Measurements from ENCODE around the gene IL1RN.

Gene IL1RN

GRCh38 chr2:113133704-113134598, 6.6 kb downstream of the IL1RN start:
- H3K27ac ChIP-seq (ENCODE audit: low read length), result no peak overlapping the region

GRCh38 chr2:113134717-113135116, 7.3 kb downstream of the IL1RN start:
- Histone ChIP-seq H3K36me3 (ENCODE audit: control insufficient read depth in 1 of 2, insufficient read depth in 2 of 2, low read length in 2 of 2) (no peaks in the 10 kb centered on the region), H3K27me3 (ENCODE audit: low read depth, low read length) (no peaks in the 10 kb centered on the region), H3K9me3 (ENCODE audit: control insufficient read depth in 1 of 2, low read length in 2 of 2) (no peaks in the 10 kb centered on the region), H3K27ac (ENCODE audit: low read length) (no peak overlapping the region), H3K4me3 (ENCODE audit: low read depth in 1 of 2, low read length in 2 of 2) (no peak overlapping the region), H3K4me1 (ENCODE audit: control insufficient read depth in 1 of 2, insufficient read depth in 2 of 2, low read length in 2 of 2) (no peaks in the 10 kb centered on the region)

More at GRCh38 chr2:113133704-113134598, 6.6 kb downstream of the IL1RN start:
- Histone ChIP-seq H3K9me3 (ENCODE audit: control insufficient read depth in 1 of 2, low read length in 2 of 2) (no peaks in the 10 kb centered on the region), H3K36me3 (ENCODE audit: control insufficient read depth in 1 of 2, insufficient read depth in 2 of 2, low read length in 2 of 2) (no peaks in the 10 kb centered on the region), H3K4me3 (ENCODE audit: low read depth in 1 of 2, low read length in 2 of 2) (no peak overlapping the region), H3K27me3 (ENCODE audit: low read depth, low read length) (no peaks in the 10 kb centered on the region), H3K4me1 (ENCODE audit: control insufficient read depth in 1 of 2, insufficient read depth in 2 of 2, low read length in 2 of 2) (no peaks in the 10 kb centered on the region)

GRCh38 chr2:113135317-113135716, 7.9 kb downstream of the IL1RN start:
- Histone ChIP-seq H3K4me1 (ENCODE audit: control insufficient read depth in 1 of 2, insufficient read depth in 2 of 2, low read length in 2 of 2) (no peaks in the 10 kb centered on the region), H3K27ac (ENCODE audit: low read length) (no peak overlapping the region)

GRCh38 chr2:113136828-113137775, 9.7 kb downstream of the IL1RN start:
- no peak overlapping the region for H3K27ac ChIP-seq (ENCODE audit: low read length)
- H3K9me3 ChIP-seq (ENCODE audit: control insufficient read depth in 1 of 2, low read length in 2 of 2), result no peaks in the 10 kb centered on the region

More at GRCh38 chr2:113135317-113135716, 7.9 kb downstream of the IL1RN start:
- Histone ChIP-seq H3K4me3 (ENCODE audit: low read depth in 1 of 2, low read length in 2 of 2) (no peak overlapping the region), H3K9me3 (ENCODE audit: control insufficient read depth in 1 of 2, low read length in 2 of 2) (no peaks in the 10 kb centered on the region), H3K27me3 (ENCODE audit: low read depth, low read length) (no peaks in the 10 kb centered on the region), H3K36me3 (ENCODE audit: control insufficient read depth in 1 of 2, insufficient read depth in 2 of 2, low read length in 2 of 2) (no peaks in the 10 kb centered on the region)

GRCh38 chr2:113137827-113138226, 10.4 kb downstream of the IL1RN start:
- Histone ChIP-seq H3K9me3 (ENCODE audit: control insufficient read depth in 1 of 2, low read length in 2 of 2) (no peaks in the 10 kb centered on the region), H3K27ac (ENCODE audit: low read length) (no peak overlapping the region), H3K4me1 (ENCODE audit: control insufficient read depth in 1 of 2, insufficient read depth in 2 of 2, low read length in 2 of 2) (no peaks in the 10 kb centered on the region), H3K36me3 (ENCODE audit: control insufficient read depth in 1 of 2, insufficient read depth in 2 of 2, low read length in 2 of 2) (no peaks in the 10 kb centered on the region), H3K4me3 (ENCODE audit: low read depth in 1 of 2, low read length in 2 of 2) (no peak overlapping the region), H3K27me3 (ENCODE audit: low read depth, low read length) (no peaks in the 10 kb centered on the region)

More at GRCh38 chr2:113136828-113137775, 9.7 kb downstream of the IL1RN start:
- Histone ChIP-seq H3K36me3 (ENCODE audit: control insufficient read depth in 1 of 2, insufficient read depth in 2 of 2, low read length in 2 of 2) (no peaks in the 10 kb centered on the region), H3K27me3 (ENCODE audit: low read depth, low read length) (no peaks in the 10 kb centered on the region), H3K4me1 (ENCODE audit: control insufficient read depth in 1 of 2, insufficient read depth in 2 of 2, low read length in 2 of 2) (no peaks in the 10 kb centered on the region), H3K4me3 (ENCODE audit: low read depth in 1 of 2, low read length in 2 of 2) (no peak overlapping the region)

GRCh38 chr2:113138428-113139322, 11.3 kb downstream of the IL1RN start:
- Histone ChIP-seq H3K27me3 (ENCODE audit: low read depth, low read length) (no peaks in the 10 kb centered on the region), H3K4me3 (ENCODE audit: low read depth in 1 of 2, low read length in 2 of 2) (no peak overlapping the region), H3K27ac (ENCODE audit: low read length) (no peak overlapping the region), H3K9me3 (ENCODE audit: control insufficient read depth in 1 of 2, low read length in 2 of 2) (no peaks in the 10 kb centered on the region), H3K36me3 (ENCODE audit: control insufficient read depth in 1 of 2, insufficient read depth in 2 of 2, low read length in 2 of 2) (no peaks in the 10 kb centered on the region), H3K4me1 (ENCODE audit: control insufficient read depth in 1 of 2, insufficient read depth in 2 of 2, low read length in 2 of 2) (no peaks in the 10 kb centered on the region)

GRCh38 chr2:113141451-113141850, 14.1 kb downstream of the IL1RN start:
- H3K27me3 ChIP-seq (ENCODE audit: low read depth, low read length), result no peaks in the 10 kb centered on the region
- H3K4me3 ChIP-seq (ENCODE audit: low read depth in 1 of 2, low read length in 2 of 2), result no peak overlapping the region
- H3K9me3 ChIP-seq (ENCODE audit: control insufficient read depth in 1 of 2, low read length in 2 of 2), result no peaks in the 10 kb centered on the region
- no peak overlapping the region for H3K27ac ChIP-seq (ENCODE audit: low read length)
- H3K4me1 ChIP-seq (ENCODE audit: control insufficient read depth in 1 of 2, insufficient read depth in 2 of 2, low read length in 2 of 2), result no peaks in the 10 kb centered on the region
- H3K36me3 ChIP-seq (ENCODE audit: control insufficient read depth in 1 of 2, insufficient read depth in 2 of 2, low read length in 2 of 2), result no peaks in the 10 kb centered on the region

GRCh38 chr2:113142290-113142689, 14.9 kb downstream of the IL1RN start:
- Histone ChIP-seq H3K27ac (ENCODE audit: low read length) (no peak overlapping the region), H3K4me1 (ENCODE audit: control insufficient read depth in 1 of 2, insufficient read depth in 2 of 2, low read length in 2 of 2) (no peaks in the 10 kb centered on the region)

GRCh38 chr2:113144259-113144658, 16.9 kb downstream of the IL1RN start:
- Histone ChIP-seq H3K36me3 (ENCODE audit: control insufficient read depth in 1 of 2, insufficient read depth in 2 of 2, low read length in 2 of 2) (no peaks in the 10 kb centered on the region), H3K4me1 (ENCODE audit: control insufficient read depth in 1 of 2, insufficient read depth in 2 of 2, low read length in 2 of 2) (no peaks in the 10 kb centered on the region), H3K4me3 (ENCODE audit: low read depth in 1 of 2, low read length in 2 of 2) (no peak overlapping the region), H3K9me3 (ENCODE audit: control insufficient read depth in 1 of 2, low read length in 2 of 2) (no peaks in the 10 kb centered on the region), H3K27ac (ENCODE audit: low read length) (no peak overlapping the region), H3K27me3 (ENCODE audit: low read depth, low read length) (no peaks in the 10 kb centered on the region)

More at GRCh38 chr2:113142290-113142689, 14.9 kb downstream of the IL1RN start:
- H3K27me3 ChIP-seq (ENCODE audit: low read depth, low read length), result no peaks in the 10 kb centered on the region
- no peak overlapping the region for H3K4me3 ChIP-seq (ENCODE audit: low read depth in 1 of 2, low read length in 2 of 2)
- H3K9me3 ChIP-seq (ENCODE audit: control insufficient read depth in 1 of 2, low read length in 2 of 2), result no peaks in the 10 kb centered on the region
- H3K36me3 ChIP-seq (ENCODE audit: control insufficient read depth in 1 of 2, insufficient read depth in 2 of 2, low read length in 2 of 2), result no peaks in the 10 kb centered on the region

- Histone ChIP-seq H3K36me3 (ENCODE audit: control insufficient read depth in 1 of 2, insufficient read depth in 2 of 2, low read length in 2 of 2) (no peaks in the 10 kb centered on the region), H3K27ac (ENCODE audit: low read length) (no peak overlapping the region), H3K4me3 (ENCODE audit: low read depth in 1 of 2, low read length in 2 of 2) (no peak overlapping the region), H3K27me3 (ENCODE audit: low read depth, low read length) (no peaks in the 10 kb centered on the region), H3K9me3 (ENCODE audit: control insufficient read depth in 1 of 2, low read length in 2 of 2) (no peaks in the 10 kb centered on the region), H3K4me1 (ENCODE audit: control insufficient read depth in 1 of 2, insufficient read depth in 2 of 2, low read length in 2 of 2) (no peaks in the 10 kb centered on the region)
Measured at GRCh38 chr2:113148606-113149552, 21.5 kb downstream of the IL1RN start.
